Midbrain (tissue), 1 donor: ENCODE data around the gene NFIC.
A peak's percentile ranks its signal among the peaks of the same experiment; 100 is the strongest.
"Not testable (repeated sequence)": the region's sequence is repeated elsewhere in the genome, so short reads cannot be mapped to it uniquely, and the experiment has no call there.

Experiments used
- DNase-seq: peaks from one replicate; lab custom pipeline; 2025; lab: John Stamatoyannopoulos, UW

The NFIC gene

DNA sequence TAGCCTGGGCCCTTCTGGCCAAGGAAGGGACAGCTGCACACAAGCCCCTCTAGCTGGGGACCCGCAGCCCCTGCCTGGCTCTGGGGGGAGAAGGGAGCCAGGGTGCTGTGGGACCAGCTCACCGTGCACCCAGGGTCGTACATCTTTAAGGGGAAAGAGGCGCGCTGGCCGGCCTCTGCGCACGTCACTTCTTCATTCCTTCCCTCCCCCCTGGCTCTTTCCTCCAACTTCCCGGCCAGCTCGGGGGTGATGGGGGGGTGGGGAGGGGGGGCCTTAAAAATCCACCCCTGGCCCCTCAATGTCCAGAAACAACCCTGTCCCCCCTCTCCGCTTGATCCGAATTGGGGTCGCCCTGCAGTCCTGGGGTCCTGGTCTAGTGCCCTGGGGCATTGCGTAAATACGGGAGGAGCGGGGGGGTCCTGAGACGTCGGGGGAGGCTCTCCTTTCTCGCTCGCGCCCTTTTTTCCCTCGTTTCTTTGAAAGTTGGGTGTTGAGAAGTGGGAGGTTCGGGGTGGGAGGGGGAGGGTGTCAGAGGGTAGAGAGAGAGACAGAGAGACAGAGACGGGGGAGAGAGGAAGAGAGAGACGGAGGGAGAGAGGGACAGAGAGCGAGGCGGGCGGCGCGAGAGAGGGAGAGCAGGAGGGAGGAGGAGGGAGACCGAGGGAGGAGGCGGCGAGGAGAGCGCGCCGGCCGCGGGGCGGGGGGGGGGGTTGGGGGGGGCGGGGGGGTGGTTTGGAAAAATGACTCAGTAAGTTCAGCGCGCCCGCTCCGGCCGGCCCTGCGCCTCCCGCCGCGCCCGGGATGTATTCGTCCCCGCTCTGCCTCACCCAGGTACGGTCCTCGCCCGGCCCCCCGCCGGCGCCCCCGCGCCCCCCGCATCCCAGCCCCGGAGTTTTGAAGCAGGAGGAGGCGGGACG, at the start of gene NFIC:
NFIC (plus strand) TSS at position 748 of the 917 bp plus-strand sequence; CDS start at position 802, 54 bp downstream.
- DNase-seq, result peak; percentile 66

DNA sequence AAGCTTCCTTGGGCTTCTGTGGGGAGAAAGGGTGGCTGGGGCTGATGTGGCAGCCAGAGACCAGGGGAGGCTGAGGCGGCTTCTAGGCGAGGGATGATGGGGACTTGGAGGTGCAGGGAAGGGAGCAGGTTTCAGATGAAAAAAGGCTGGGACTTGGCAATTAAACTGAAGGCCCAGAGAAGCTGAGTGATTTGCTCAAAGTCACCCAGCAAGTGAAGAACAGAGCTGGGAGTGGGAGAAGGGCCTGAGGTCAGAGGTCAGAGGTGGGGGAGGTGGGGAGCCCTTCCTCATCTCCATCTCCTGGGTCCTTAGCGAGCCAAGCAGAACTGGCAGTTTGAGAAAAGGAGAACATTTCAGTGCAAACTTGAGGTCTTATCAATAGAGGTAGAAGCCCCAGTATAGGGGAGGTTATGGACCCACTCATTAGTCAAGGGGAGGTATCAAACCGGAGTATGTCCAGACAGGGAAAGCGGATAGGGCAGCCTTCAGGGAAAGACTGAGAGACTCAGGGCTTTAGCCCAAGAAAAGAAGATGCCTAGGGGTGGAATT, 49.6 kb upstream of the NFIC start:
- DNase-seq, result no peak

DNA sequence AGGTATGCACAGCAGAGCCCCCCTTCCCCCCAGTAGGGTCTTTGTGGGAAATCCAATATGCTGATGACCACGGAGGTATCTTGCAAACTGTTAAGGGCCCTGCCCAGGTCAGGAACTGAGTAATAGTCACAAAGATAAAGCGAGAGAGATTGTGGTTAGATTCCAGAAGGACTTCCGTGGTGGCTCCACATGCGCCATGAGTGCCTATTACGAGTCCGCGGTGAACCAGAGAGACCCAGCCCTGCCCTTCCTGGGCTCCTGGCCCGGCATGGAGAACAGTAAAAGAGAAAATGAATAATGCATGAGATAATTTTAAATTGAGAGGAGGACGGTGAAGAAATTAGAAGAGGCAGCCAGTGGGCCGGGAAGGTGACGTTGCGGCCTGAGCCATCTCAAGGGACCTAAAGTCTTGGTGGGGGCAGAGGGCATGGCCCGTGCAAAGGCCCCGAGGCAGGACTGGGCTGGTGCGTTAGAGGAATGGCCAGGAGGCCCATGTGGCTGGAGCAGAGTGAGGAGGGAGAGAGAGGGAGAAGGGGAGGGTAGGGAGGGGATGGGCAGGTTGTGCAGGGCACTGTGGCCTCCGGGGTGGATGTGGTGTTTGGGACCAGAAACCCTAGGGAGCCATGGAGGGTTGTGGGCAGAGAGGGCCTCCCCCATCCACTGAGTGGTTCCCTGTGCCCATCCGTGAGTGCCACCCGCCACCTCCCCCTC, 46.6 kb upstream of the NFIC start:
- DNase-seq, result no peak

DNA sequence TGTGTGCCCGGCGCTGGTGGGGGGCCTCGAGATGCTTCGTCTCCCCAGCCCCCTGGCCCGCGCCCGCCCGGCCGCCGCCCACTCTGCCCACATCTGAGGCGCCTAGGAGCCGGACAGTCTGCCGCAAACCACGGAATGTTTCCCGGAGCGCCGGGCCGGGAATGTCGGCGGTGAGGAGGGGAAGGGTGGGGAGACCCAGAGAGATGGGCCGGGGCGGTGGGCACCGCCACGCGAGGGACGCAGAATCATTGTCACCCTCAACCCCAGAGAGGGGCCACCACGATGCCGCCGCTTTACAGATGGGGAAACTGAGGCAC, 46.1 kb upstream of the NFIC start:
- DNase-seq, result no peak

DNA sequence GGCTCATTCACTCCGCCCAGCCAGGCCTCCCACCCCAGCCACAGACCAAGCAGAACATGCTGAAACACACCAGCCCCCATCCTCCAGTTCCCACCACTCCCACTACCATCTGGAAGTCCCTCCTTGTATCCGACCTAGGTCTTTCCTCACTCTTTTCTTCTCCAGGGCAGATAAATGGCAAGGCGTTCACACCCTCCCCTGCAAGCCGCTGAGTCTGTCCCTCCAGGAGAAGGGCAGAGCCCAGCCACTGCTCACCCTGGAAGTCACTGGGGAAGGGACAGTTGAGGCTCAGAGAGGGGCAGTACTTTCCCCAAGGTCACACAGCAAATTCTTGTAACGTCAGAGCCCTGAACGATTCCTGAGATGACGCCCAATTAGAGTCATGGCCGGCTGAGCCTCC, 45.5 kb upstream of the NFIC start:
- DNase-seq, result no peak

DNA sequence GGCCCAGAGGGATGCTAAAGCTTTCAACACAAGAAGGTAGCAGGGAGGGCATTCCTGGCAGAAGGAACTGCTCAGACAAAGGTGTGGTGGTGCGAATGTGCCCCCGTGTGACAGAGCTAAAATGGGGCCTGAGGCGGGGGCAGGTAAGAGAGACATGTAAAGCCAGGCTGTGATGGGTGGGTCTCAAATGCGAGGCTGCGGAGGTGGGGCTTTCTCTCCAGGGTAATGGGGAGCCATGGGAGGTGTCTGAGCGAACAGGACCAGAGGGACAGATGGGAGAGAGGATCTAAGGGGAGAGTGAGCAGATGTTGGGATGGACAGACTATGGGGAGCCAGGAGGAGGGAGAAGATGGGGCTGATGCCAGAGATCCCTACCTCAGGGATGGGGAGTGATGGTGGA, 44.7 kb upstream of the NFIC start:
- no peak for DNase-seq

DNA sequence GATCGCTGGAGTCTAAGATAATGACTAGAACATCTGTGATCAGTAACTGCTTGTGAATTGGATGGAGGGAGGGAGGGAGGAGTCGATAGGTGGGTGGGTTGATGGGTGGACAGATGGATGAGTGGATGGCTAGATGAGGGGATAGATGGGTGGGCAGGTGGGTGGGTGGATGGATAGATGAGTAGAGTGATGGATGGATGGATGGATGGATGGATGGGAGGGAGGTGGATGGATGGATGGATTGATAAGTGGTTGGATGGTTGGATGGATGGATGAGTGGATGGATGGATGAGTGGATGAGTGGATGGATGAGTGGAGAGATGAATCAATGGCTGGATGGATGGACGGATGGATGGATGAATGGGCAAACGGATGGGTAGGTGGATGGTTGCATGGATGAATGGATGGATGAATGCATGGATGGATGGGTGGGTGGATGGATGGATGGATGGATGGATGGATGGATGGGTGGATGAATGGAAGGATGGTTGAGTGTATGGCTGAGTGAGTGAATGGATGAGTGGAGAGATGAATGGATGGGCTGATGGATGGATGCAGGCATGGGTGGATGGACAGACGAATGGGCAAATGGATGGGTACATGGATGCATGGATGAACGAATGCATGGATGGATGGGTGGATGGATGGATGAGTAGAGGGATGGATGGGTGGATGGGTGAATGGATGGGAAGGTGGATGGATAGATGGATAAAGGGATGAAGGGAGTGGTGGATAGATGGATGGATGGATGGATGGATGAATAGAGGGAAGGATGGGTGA, 44.0 kb upstream of the NFIC start:
- DNase-seq, result no peak

DNA sequence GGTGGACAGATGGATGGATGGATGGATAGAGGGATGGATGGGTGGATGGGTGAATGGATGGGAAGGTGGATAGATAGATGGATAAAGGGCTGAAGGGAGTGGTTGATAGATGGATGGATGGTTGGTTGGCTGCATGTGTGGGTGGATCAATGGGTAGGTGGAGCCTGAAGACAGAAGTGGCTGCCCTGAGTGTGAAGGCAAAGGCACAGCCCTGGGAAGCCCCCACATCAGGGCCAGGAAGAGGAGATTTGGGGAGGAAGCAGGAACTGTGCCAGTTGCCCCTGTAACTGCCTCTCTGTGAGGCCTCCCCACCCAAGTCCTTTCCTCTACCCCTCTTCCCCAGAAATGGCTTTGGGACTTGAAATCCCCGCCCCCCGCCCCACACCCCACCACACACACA, 43.4 kb upstream of the NFIC start:
- DNase-seq, result no peak

DNA sequence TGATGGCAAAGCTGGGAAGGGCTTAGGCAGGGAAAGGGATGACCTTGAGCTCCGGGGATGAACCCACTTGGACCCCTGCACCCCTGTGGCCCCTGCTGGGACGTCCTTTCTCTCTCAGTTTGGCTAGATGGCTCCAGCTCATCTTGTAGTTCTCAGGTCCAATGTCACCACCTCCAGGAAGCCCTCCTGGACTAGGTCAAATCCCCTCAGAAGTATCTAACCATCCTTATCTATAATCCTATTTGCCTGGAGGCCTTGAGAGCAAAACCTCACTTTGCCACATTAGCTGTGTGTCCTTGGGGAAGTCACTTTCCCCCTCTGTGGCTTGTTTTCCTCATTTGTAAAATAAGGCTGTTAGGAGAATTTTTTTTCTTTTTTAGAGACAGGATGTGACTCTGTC, 42.7 kb upstream of the NFIC start:
- DNase-seq, result no peak

DNA sequence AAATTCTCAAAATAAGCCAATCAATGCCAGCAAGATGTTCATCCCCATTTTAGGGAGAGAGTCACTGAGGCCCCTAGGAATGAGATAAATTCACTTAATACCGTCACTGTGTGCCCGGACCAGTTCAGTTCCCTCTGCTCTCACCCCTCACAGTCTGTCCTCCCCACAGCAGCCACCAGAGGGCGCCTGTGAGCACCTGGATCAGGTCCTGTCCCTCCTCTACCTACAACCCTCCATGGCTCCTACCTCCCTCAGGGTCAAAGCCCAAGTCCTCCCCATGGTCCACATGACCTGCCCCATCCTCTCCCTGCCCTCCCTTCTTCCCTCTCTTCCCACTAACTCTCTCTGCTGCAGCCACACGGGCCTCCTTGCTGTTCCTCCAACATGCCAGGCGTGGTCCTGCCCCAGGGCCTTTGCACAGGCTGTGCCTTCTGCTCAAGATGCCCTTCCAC, 42.0 kb upstream of the NFIC start:
- no peak for DNase-seq

DNA sequence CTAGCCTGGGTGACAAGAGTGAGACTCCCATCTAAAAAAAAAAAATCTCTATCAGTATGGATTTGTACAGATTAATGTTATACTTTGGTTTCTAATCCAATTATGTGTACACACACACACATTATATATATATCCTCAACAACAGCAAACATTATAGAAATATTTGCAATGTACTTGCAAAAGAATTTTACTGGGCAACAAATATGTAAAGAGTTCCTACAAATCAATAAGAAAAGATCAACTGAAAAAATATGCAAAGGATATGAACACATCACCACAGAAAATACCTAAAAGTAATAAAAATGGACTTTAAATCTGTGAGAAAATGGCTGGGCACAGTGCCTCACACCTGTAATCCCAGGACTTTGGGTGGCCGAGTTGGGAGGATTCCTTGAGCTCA, 40.9 kb upstream of the NFIC start:
- no peak for DNase-seq

DNA sequence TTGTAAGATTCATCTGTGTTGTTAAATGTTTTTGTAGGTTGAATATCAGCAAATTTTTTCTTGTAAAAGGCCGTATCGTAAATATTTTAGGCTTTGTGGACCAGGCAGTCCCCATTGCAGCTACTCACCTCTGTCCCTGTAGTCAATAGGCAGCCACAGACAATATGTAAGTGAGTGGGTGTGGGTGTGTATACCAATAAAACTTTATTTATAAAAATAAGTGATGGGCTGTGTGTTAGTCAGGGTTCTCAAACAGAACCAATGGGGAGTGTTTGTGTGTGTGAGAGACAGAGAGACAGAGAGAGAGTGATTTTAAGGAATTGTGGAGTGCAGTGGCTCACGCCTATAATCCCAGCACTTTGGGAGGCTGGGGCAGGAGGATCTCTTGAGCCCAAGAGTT, 37.6 kb upstream of the NFIC start:
- DNase-seq, result no peak

DNA sequence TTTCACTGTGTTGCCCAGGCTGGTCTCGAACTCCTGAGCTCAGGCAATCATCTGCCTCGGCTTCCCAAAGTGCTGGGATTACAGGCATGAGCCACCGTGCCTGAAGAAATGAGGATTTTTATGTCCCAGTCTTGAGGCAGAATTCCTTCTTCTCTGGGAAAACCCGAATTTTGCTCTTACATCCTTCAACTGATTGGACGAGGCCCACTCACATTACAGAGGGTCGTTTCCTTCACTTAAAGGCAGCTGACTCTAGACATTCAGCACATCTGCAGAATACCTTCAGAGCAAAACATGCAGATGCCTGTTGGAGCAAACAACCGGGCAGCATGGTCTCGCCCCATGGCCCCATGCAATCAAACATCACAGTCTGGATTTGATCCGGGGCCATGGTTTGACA, 36.3 kb upstream of the NFIC start:
- DNase-seq, result no peak

DNA sequence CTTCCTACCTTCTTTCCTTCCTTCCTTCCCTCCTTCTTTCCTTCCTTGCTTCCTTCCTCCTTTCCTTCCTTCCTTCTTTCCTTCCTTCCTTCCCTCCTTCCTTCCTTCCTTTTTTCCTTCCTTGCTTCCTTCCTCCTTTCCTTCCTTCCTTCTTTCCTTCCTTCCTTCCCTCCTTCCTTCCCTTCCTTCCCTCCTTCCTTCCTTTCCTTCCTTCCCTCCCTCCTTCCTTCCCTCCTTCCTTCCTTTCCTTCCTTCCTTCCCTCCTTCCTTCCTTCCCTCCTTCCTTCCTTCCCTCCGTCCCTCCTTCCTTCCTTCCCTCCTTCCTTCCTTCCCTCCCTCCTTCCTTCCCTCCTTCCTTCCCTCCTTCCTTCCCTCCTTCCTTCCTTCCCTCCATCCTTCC, 34.2 kb upstream of the NFIC start:
- not testable (repeated sequence) for DNase-seq

DNA sequence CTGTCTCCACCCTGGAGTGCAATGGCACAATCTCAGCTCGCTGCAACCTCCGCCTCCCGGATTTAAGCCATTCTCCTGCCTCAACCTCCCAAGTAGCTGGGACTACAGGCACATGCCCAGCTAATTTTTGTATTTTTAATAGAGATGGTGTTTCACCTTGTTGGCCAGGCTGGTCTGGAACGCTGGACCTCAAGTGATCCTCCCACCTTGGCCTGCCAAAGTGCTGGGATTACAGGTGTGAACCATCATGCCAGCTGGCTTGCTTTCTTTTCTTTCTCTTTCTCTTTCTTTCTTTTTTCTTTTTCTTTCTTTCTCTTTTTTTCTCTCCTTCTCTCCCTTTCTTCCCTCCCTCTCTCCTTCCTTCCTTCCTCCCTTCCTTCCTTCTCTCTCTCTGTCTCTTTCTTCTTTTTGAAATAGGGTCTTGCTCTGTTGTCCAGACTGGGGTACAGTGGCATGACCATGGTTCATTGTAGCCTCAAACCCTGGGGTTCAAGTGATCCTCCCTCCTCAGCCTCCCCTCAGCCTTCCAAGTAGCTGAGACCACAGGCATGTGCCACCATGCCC, 33.3 kb upstream of the NFIC start:
- DNase-seq, result no peak

DNA sequence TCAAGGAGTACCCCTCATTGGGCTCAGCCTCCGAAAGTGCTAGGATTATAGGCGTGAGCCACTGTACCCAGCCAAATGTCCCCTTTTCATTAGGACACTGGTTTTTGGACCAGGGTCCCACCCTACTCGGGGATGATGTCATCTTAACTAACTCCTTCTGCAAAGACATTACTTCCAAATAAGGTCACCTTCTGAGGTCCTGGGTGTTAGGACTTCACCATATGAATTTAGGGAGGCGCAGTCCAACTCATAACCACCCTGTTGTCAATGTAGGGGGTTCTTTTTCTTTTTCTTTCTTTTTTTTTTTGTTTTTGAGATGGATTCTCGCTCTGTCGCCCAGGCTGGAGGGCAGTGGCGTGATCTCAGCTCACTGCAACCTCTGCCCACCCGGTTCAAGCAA, 32.7 kb upstream of the NFIC start:
- no peak for DNase-seq

DNA sequence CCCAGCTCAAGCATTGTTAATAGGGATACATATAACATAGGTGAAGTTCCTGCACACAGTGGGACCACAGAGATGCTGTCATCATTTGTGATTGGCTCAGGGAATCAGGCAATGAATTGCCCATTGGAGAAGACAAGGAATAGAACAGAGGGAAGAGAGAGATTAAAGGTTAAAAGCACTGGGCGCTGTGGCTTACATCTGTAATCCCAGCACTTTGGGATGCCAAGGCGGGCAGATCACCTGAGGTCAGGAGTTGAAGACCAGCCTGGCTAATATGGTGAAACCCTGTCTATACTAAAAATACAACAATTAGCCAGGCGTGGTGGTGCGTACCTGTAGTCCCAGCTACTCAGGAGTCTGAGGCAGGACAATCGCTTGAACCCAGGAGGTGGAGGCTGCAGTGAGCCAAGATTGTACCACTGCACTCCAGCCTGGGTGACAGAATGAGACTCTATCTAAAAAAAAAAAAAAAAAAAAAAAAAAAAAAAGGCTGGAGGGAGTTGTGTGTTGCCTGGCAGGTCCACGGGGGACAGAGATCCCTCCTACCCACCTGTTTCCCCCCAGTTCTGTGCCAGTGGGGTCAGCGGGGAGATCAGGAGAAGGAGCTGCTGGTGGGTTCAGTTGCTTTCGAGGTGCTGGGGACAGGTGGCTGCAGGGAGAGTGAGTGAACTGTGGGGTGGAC, 31.5 kb upstream of the NFIC start:
- DNase-seq, result not testable (repeated sequence)

DNA sequence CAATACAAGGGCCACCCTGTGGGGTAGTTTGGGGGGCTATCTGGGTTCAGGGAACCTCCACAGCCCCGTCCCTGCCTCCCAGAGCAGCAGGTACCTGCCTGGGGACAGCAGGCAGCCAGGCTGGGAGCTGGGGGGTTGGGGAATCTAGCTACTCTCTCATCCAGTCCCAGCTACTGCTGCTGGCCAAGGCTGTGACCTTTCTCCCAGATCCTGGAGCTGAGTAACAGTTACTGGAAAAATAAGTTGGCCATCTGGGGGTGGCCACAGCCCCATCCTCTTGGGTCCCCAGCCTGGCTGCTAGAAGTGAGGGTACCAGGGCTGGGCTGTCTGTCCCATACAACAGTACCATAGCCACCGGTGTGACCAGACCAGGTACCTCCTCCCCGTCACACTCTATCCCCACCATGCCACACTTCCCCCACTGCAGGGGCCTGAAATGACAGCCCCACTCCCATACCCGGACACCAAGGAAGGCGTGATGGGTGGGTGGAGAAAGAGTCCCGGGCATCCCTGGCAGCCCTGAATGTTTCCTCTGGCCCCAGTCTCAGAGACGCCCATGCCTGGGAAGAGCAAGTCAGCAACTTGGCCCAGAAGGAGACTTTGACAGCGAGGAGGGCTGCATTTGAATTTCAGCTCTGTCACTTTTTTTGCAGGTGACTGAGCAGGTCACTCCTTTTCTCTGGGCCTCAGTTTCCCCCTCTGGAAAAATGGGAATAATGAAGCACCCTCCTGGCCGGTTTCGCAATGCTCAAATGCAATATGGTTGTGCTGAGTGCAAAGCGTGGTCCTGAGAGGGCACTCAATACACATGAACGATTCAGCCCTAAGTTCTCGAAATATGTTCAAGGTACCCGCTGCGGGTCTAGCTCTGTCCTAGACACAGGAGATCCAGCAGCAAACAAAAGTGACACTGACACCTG, 30.7 kb upstream of the NFIC start:
- DNase-seq, result no peak

DNA sequence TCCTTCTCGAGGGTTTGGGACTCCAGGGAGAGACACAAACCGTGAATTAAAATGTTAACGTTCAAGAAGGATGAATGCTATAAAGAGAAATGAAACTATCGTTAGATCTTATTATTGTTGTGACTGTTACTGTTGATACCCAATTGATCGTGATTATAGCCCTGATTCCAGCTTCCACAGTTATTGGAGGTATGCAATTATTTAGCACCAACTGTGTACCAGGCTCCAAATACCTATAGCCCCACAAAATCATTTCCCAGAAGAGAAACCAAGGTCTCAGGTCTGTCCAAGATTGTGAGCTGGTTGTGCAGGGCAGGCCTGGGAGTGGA, 30.1 kb upstream of the NFIC start:
- no peak for DNase-seq
